ENCODE measurements around the gene SQSTM1.
"Not testable (repeated sequence)": the region's sequence is repeated elsewhere in the genome, so short reads cannot be mapped to it uniquely, and the experiment has no call there.

SQSTM1 gene

GRCh38 chr5:179820483-179821297 is at the start of gene SQSTM1:
Gene SQSTM1, plus strand, starts transcription at chr5:179820905. Its CDS starts 32 bp downstream, at chr5:179820937.
- DNase-seq = peak; percentile 90

- DNase-seq = no peak
Measured at GRCh38 chr5:179771311-179771895, 49.3 kb upstream of the SQSTM1 start.

- no peak for DNase-seq
Measured at GRCh38 chr5:179772351-179772750, 48.4 kb upstream of the SQSTM1 start.

GRCh38 chr5:179773686-179774040 is 47.0 kb upstream of the SQSTM1 start:
- no peak for DNase-seq

GRCh38 chr5:179774442-179774841 is 46.3 kb upstream of the SQSTM1 start:
- DNase-seq = no peak

- no peak for DNase-seq
Measured at GRCh38 chr5:179776411-179776938, 44.2 kb upstream of the SQSTM1 start.

GRCh38 chr5:179777456-179777855 is 43.2 kb upstream of the SQSTM1 start:
- DNase-seq = no peak

- DNase-seq = no peak
Measured at GRCh38 chr5:179777909-179778308, 42.8 kb upstream of the SQSTM1 start.

- DNase-seq = no peak
Measured at GRCh38 chr5:179778591-179778990, 42.1 kb upstream of the SQSTM1 start.

GRCh38 chr5:179779826-179780225 is 40.9 kb upstream of the SQSTM1 start:
- DNase-seq = no peak

- DNase-seq = no peak
Measured at GRCh38 chr5:179780362-179780761, 40.3 kb upstream of the SQSTM1 start.

- no peak for DNase-seq
Measured at GRCh38 chr5:179781846-179782245, 38.9 kb upstream of the SQSTM1 start.

- DNase-seq = no peak
Measured at GRCh38 chr5:179783128-179783527, 37.6 kb upstream of the SQSTM1 start.

- no peak for DNase-seq
Measured at GRCh38 chr5:179786861-179787260, 33.8 kb upstream of the SQSTM1 start.

GRCh38 chr5:179788193-179788854 is 32.4 kb upstream of the SQSTM1 start:
- no peak for DNase-seq

- DNase-seq = not testable (repeated sequence)
Measured at GRCh38 chr5:179789278-179789677, 31.4 kb upstream of the SQSTM1 start.

- no peak for DNase-seq
Measured at GRCh38 chr5:179791881-179792611, 28.7 kb upstream of the SQSTM1 start.

GRCh38 chr5:179792612-179793467 is 27.9 kb upstream of the SQSTM1 start:
- no peak for DNase-seq

GRCh38 chr5:179793468-179794139 is 27.1 kb upstream of the SQSTM1 start, which contains the start of gene LTC4S:
Gene LTC4S, plus strand, starts transcription at chr5:179793986. Its CDS starts 95 bp downstream, at chr5:179794081.
- DNase-seq = no peak

- no peak for DNase-seq
Measured at GRCh38 chr5:179794171-179794570, 26.5 kb upstream of the SQSTM1 start.

GRCh38 chr5:179794575-179794974 is 26.1 kb upstream of the SQSTM1 start:
- DNase-seq = no peak
